ENCODE data around the gene COL2A1. TPM values are rescaled to one million over a fixed set of nuclear protein-coding genes. Genes with fewer than 3 reads are reported as not detected.

The COL2A1 gene
- polyA plus RNA-seq, 1 donor (not counting 4 experiments of a cell fraction or from before 2014, with no cell fraction given), result 0.03 TPM

DNA sequence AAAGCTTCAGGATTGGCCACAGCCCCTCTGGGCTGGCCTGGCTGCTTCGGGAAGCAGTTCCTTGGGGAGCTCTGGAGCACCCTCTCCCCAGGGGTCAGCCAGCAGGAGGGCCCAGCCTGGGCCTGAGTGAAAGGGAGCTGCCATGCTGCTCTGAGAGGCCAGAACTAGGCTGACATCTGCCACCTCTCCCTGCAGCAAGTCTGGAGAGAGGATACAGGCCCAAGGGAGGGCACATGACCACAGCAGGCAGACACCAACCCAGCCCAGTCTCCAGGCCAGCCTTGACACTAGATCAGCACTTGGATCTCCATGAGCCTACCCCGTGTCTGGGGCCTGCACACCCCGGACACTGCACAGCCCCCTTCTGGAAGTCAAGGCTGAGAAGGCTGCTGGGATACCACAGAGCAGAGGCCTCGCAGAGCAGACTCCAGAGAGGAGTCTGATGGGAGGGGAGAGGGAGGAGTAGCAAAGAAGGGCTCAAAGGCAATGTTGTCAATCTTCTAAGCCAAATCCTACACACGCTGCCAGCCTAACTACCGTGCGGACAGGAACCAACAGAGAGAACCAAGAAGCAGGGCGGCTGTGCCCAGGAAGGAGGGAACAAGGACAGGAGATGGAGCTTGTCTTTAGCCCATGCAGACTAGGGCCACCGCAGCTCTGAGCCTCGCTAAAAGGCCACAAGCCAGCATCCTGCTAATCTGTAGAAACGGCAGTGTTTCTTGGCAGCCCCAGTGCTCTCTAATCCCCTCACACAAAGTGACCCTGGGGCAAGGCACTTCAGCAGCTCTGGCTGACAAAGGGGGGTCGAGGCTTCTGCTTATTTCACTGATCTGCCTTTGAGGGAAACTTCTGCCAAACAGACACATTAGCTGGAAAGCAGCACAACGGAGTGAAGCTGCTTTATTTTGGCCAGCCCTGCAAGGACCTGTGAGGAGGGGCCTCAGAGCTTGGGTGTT is 12.9 kb downstream of the COL2A1 start:
- no peaks in the 10 kb centered on the region for H3K9me3 ChIP-seq (ENCODE audit: control insufficient read depth, low read depth, low read length)
- DNase-seq (ENCODE audit: low read depth, low spot score) (no peak), FAIRE-seq (no peak)
- dilution Hi-C loops (cut with MboI; ENCODE audit: extremely low pct_ligation_motif_present, low sequenced_read_pairs), result no loop called here
- no peaks in the 10 kb centered on the region for H3K36me3 ChIP-seq (ENCODE audit: control insufficient read depth in 2 of 2, extremely low read depth in 1 of 2, insufficient read depth in 2 of 2, low read length in 2 of 2)
- H3K4me1 ChIP-seq (ENCODE audit: control insufficient read depth, extremely low read depth, insufficient read depth, low read length), result no peaks in the 10 kb centered on the region
- no peak overlapping the region for H2AFZ ChIP-seq (ENCODE audit: control insufficient read depth, low read length)
- no peak overlapping the region for H3K27ac ChIP-seq (ENCODE audit: control insufficient read depth, insufficient read depth, low read length)
- H3K9ac ChIP-seq (ENCODE audit: control insufficient read depth, extremely low read depth, insufficient read depth, low read length), result no peak overlapping the region
- no peaks in the 10 kb centered on the region for H3K79me2 ChIP-seq (ENCODE audit: control insufficient read depth, insufficient read depth, low read length)
- H3K4me2 ChIP-seq (ENCODE audit: control insufficient read depth, extremely low read depth, insufficient read depth, low read depth, low read length), result no peak overlapping the region
- H3K27me3 ChIP-seq (ENCODE audit: control insufficient read depth, extremely low read depth, insufficient read depth, low read length), result peaks cover 27% of the 10 kb centered on the region
- no peak overlapping the region for H3K4me3 ChIP-seq (ENCODE audit: control insufficient read depth in 2 of 3, extremely low read depth in 1 of 3, insufficient read depth in 2 of 3, low read depth in 1 of 3, low read length in 3 of 3)
- no peak for TF ChIP-seq EZH2 (IDR thresholded peaks at IDR 0.05; ENCODE audit: low read length)
- TF ChIP-seq CTCF (optimal IDR thresholded peaks at IDR 0.05 in 1 of 3, IDR thresholded peaks at IDR 0.05 in 1 of 3, conservative IDR thresholded peaks at IDR 0.05 in 1 of 3; ENCODE audit: extremely low read depth in 1 of 3, insufficient read depth in 2 of 3, low read length in 3 of 3), result no peak
- no peaks in the 10 kb centered on the region for H3K9me1 ChIP-seq (ENCODE audit: control insufficient read depth, extremely low read depth, insufficient read depth, low read length)
- H4K20me1 ChIP-seq (ENCODE audit: control insufficient read depth, extremely low read depth, insufficient read depth, low read length), result no peaks in the 10 kb centered on the region

- Histone ChIP-seq H3K27me3 (ENCODE audit: control insufficient read depth, extremely low read depth, insufficient read depth, low read length) (peaks cover 27% of the 10 kb centered on the region), H2AFZ (ENCODE audit: control insufficient read depth, low read length) (no peak overlapping the region), H3K4me3 (ENCODE audit: control insufficient read depth in 2 of 3, extremely low read depth in 1 of 3, insufficient read depth in 2 of 3, low read depth in 1 of 3, low read length in 3 of 3) (no peak overlapping the region), H3K36me3 (ENCODE audit: control insufficient read depth in 2 of 2, extremely low read depth in 1 of 2, insufficient read depth in 2 of 2, low read length in 2 of 2) (no peaks in the 10 kb centered on the region), H3K9me1 (ENCODE audit: control insufficient read depth, extremely low read depth, insufficient read depth, low read length) (no peaks in the 10 kb centered on the region), H3K4me1 (ENCODE audit: control insufficient read depth, extremely low read depth, insufficient read depth, low read length) (no peaks in the 10 kb centered on the region), H3K79me2 (ENCODE audit: control insufficient read depth, insufficient read depth, low read length) (no peaks in the 10 kb centered on the region), H3K9ac (ENCODE audit: control insufficient read depth, extremely low read depth, insufficient read depth, low read length) (no peak overlapping the region), H4K20me1 (ENCODE audit: control insufficient read depth, extremely low read depth, insufficient read depth, low read length) (no peaks in the 10 kb centered on the region), H3K9me3 (ENCODE audit: control insufficient read depth, low read depth, low read length) (no peaks in the 10 kb centered on the region), H3K4me2 (ENCODE audit: control insufficient read depth, extremely low read depth, insufficient read depth, low read depth, low read length) (no peak overlapping the region), H3K27ac (ENCODE audit: control insufficient read depth, insufficient read depth, low read length) (no peak overlapping the region)
- FAIRE-seq (no peak), DNase-seq (ENCODE audit: low read depth, low spot score) (no peak)
- TF ChIP-seq EZH2 (IDR thresholded peaks at IDR 0.05; ENCODE audit: low read length) (no peak), CTCF (optimal IDR thresholded peaks at IDR 0.05 in 1 of 3, IDR thresholded peaks at IDR 0.05 in 1 of 3, conservative IDR thresholded peaks at IDR 0.05 in 1 of 3; ENCODE audit: extremely low read depth in 1 of 3, insufficient read depth in 2 of 3, low read length in 3 of 3) (no peak)
- dilution Hi-C loops (cut with MboI; ENCODE audit: extremely low pct_ligation_motif_present, low sequenced_read_pairs), result no loop called here
Measured at GRCh38 chr12:47990351-47991105, 13.7 kb downstream of the COL2A1 start.

Data from keratinocyte (primary cell).